Large intestine (tissue), 3 donors: ENCODE measurements around the gene GDA. TPM values are rescaled to one million over a fixed set of nuclear protein-coding genes. Genes with fewer than 3 reads are reported as not detected.

ENCODE experiments used
- DNase-seq, 2 donors: peaks; one replicate each; pipeline versions ENCODE4 v3.0.0 to v3.0.0-alpha.2; 2013
- H3K27ac ChIP-seq: one replicate; pipeline ENCODE4 v1.5.1; 2013; ENCODE audit warnings: low read length
- H3K27me3 ChIP-seq: 2 replicates; pipeline ENCODE4 v1.6.1; 2013; ENCODE audit warnings: low read length; ENCODE audit not compliant: control insufficient read depth, insufficient read depth
- H3K36me3 ChIP-seq: 2 replicates; pipeline ENCODE4 v1.6.1; 2013; ENCODE audit warnings: low read length; ENCODE audit not compliant: control insufficient read depth, insufficient read depth
- H3K4me1 ChIP-seq: one replicate; pipeline ENCODE4 v1.6.1; 2013; ENCODE audit warnings: low read length; ENCODE audit not compliant: control insufficient read depth, insufficient read depth
- H3K4me3 ChIP-seq: one replicate; pipeline ENCODE4 v1.5.1; 2013; ENCODE audit warnings: low read length
- H3K9me3 ChIP-seq: one replicate; pipeline ENCODE4 v1.6.1; 2013; ENCODE audit warnings: mild to moderate bottlenecking, low read depth, low read length, moderate library complexity; ENCODE audit not compliant: control insufficient read depth
- WGBS: methylation state at CpG from one replicate; pipeline ENCODE4 v1.1.5; 2013; ENCODE audit warnings: low lambda C conversion rate; ENCODE audit not compliant: insufficient coverage; 5-methylcytosine and 5-hydroxymethylcytosine counted together
- polyA plus RNA-seq: library from polyadenylated mRNA; unstranded; fragments of 120-200 nt; gene quantifications from one replicate; pipeline ENCODE4 v1.2.1, GENCODE V29; 2013

The GDA gene
- polyA plus RNA-seq, 1 donor, result 97.2 TPM

DNA sequence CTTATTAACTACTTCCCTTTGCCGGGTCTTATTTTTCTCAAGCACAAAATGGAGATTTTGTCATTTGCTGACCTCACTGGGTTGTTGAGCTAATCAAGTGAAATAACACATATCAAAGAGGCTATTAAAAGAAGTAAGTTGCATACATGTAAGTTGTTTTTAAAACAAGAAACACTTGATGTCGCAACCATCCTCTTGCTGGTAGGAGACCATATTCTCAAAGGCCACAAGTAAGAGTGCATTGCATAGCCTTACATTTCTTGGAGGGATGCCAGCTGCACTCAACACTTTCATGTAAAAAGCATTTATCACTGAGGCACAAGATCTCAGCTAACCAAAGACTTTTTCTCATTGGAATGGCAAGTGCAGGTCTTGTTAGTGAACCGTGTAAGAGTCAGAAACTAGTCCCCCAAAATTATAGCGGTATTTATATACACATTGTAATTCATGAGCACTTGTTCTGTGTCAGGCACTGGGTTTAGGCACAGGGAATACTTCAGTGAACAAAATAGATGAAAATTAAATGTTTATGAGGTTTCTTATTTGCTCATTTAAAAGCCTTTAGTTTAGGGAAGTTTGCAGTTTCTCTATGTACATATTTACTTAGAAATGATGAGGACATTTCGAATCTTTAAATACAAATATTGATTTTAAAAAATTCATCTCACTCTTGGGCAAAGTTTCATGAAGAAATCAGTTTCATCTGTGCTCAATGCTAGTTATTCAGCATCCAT lies 143.8 kb downstream of the GDA start:
- WGBS, result 50% methylated on average over 1 of the region's 5 CpGs
- peak; percentile 88 to 93 for DNase-seq
- Histone ChIP-seq H3K9me3 (peaks cover 4% of the 10 kb centered on the region), H3K27ac (peak overlapping the region; percentile 91), H3K4me3 (no peak overlapping the region), H3K27me3 (no peaks in the 10 kb centered on the region), H3K4me1 (peaks cover 39% of the 10 kb centered on the region), H3K36me3 (no peaks in the 10 kb centered on the region)

DNA sequence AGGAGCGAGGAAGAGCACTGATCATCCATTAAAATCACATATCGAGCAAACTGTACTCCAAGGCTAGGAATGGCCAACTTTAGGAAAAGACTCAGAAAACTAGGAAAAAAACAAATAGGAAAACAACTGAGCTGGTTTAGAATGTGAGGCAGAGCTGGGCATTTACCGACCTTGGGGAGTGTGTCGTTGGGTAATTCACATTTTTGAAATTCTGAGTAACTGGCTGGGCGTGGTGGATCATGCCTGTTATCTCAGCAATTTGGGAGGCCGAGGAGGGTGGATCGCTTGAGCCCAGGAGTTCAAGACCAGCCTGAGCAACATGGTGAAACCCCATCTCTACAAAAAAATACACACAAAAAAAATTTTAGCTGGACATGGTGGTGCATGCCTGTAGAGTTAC lies 145.7 kb downstream of the GDA start:
- peaks cover 39% of the 10 kb centered on the region for H3K4me1 ChIP-seq

DNA sequence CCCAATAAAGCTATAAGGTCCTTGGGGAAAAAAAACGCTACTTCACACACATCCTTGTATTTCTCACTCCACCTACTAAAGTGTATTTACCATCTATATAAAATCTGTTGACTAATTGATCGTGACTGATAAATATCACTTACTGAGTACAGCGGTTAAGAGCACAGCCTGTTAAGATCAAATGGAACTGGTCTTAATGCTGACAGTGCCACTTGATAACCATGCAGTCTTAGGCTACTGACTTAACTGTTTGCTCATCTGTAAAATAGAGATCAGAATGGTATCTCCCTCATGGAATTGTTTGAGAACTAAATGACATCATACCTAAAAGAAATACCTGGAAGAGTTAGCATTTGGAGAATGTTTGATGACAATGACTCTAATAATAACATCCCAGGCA lies 148.3 kb downstream of the GDA start:
- no peaks in the 10 kb centered on the region for H3K27me3 ChIP-seq
- no peaks in the 10 kb centered on the region for H3K9me3 ChIP-seq
- peak overlapping the region; percentile 13 for H3K27ac ChIP-seq
- WGBS, result no CpG with 5 or more reads among the region's 3 CpGs
- no peak for DNase-seq
- H3K36me3 ChIP-seq, result no peaks in the 10 kb centered on the region
- H3K4me3 ChIP-seq, result no peak overlapping the region
- H3K4me1 ChIP-seq, result peaks cover 38% of the 10 kb centered on the region

More for the DNA sequence above, 145.7 kb downstream of the GDA start:
- peak; percentile 40 to 71 for DNase-seq
- peak overlapping the region; percentile 91 for H3K27ac ChIP-seq
- no peaks in the 10 kb centered on the region for H3K27me3 ChIP-seq
- H3K4me3 ChIP-seq, result no peak overlapping the region
- 19% methylated on average over 3 of the region's 7 CpGs for WGBS
- H3K9me3 ChIP-seq, result peaks cover 3% of the 10 kb centered on the region
- no peaks in the 10 kb centered on the region for H3K36me3 ChIP-seq

- Histone ChIP-seq H3K36me3 (no peaks in the 10 kb centered on the region), H3K4me1 (peaks cover 27% of the 10 kb centered on the region), H3K9me3 (no peaks in the 10 kb centered on the region), H3K27ac (no peak overlapping the region), H3K27me3 (no peaks in the 10 kb centered on the region), H3K4me3 (no peak overlapping the region)
- no peak for DNase-seq
- no CpG with 5 or more reads among the region's 8 CpGs for WGBS
Observed at GRCh38 chr9:72299017-72299603, 149.9 kb downstream of the GDA start.

DNA sequence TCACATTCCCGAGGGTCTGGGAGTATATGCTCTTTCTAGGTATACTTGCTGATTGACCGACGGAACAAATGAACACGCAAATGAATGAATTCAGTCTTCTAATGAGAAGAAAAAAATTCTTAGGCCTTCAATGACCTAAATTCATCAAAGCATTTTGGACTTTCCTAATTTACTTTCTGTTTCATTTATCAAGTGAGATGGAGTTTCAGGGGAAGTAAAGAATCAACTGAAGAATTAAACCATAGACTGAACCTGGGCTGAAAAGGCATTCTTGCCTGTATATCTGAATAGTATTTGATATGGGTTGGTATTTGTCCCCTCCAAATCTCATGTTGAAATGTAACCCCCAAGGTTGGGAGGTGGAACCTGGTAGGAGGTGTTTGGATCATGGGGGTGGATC lies 151.6 kb downstream of the GDA start:
- Histone ChIP-seq H3K4me3 (no peak overlapping the region), H3K27me3 (no peaks in the 10 kb centered on the region), H3K4me1 (peaks cover 29% of the 10 kb centered on the region), H3K27ac (no peak overlapping the region), H3K36me3 (no peaks in the 10 kb centered on the region), H3K9me3 (no peaks in the 10 kb centered on the region)
- WGBS, result 100% methylated on average over 2 of the region's 4 CpGs
- no peak for DNase-seq

Other genes with a start within 250 kb of the GDA start
- 22.9 TPM for gene ABHD17B, start 238.2 kb upstream of the GDA start, polyA plus RNA-seq
- 15.7 TPM for gene C9orf85, start 237.8 kb upstream of the GDA start, polyA plus RNA-seq
- gene C9orf57, start 88.8 kb upstream of the GDA start, polyA plus RNA-seq, result not detected
- gene ZFAND5, start 215.8 kb downstream of the GDA start, polyA plus RNA-seq, result 142 TPM